Central memory CD4-positive, alpha-beta T cell (primary cell): ENCODE data around the gene KANSL1.
"Not testable (repeated sequence)": the region's sequence is repeated elsewhere in the genome, so short reads cannot be mapped to it uniquely, and the experiment has no call there.

Experiments used
- DNase-seq: peaks from one replicate; pipeline ENCODE4 v3.0.0; 2022

Gene KANSL1

DNA sequence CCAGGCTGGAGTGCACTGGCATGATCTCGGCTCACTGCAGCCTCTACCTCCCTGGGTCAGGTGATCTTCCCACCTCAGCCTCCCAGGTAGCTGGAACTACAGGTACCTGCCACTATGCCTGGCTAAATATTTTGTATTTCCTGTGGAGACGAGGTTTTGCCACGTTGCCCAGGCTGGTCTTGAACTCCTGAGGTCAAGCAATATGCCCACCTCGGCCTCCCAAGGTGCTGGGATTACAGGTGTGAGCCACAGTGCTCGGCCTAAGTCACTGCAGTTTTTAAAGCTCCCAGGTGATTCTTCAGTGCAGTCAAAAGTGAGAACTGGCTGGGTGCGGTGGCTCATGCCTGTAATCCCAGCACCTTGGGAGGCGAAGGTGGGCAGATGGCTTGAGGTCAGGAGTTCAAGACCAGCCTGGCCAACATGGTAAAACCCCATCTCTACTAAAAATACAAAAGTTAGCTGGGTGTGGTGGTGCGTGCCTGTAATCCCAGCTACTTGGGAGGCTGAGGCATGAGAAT is 173.8 kb downstream of the KANSL1 start:
- not testable (repeated sequence) for DNase-seq

DNA sequence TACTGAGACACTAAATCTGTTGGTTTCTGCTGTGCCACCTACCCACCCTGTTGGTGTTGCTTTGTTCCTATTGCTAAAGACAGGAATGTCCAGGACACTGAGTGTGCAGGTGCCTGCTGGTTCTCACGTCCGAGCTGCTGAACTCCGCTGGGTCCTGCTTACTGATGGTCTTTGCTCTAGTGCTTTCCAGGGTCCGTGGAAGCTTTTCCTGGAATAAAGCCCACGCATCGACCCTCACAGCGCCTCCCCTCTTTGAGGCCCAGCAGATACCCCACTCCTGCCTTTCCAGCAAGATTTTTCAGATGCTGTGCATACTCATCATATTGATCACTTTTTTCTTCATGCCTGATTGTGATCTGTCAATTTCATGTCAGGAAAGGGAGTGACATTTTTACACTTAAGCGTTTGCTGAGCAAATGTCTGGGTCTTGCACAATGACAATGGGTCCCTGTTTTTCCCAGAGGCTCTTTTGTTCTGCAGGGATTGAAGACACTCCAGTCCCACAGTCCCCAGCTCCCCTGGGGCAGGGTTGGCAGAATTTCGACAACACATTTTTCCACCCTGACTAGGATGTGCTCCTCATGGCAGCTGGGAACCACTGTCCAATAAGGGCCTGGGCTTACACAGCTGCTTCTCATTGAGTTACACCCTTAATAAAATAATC is 179.6 kb downstream of the KANSL1 start:
- no peak for DNase-seq

DNA sequence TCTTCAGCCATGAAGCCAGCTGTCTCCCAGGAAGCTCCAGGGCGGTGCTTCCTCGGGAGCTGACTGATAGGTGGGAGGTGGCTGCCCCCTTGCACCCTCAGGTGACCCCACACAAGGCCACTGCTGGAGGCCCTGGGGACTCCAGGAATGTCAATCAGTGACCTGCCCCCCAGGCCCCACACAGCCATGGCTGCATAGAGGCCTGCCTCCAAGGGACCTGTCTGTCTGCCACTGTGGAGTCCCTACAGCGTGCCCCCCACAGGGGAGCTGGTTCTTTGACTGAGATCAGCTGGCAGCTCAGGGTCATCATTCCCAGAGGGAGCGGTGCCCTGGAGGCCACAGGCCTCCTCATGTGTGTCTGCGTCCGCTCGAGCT is 180.1 kb downstream of the KANSL1 start:
- DNase-seq = no peak

DNA sequence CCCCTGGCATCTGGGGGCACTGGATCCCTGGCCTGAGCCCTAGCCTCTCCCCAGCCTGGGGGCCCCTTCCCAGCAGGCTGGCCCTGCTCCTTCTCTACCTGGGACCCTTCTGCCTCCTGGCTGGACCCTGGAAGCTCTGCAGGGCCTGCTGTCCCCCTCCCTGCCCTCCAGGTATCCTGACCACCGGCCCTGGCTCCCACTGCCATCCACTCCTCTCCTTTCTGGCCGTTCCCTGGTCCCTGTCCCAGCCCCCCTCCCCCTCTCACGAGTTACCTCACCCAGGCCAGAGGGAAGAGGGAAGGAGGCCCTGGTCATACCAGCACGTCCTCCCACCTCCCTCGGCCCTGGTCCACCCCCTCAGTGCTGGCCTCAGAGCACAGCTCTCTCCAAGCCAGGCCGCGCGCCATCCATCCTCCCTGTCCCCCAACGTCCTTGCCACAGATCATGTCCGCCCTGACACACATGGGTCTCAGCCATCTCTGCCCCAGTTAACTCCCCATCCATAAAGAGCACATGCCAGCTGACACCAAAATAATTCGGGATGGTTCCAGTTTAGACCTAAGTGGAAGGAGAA is 180.6 kb downstream of the KANSL1 start:
- DNase-seq = no peak

DNA sequence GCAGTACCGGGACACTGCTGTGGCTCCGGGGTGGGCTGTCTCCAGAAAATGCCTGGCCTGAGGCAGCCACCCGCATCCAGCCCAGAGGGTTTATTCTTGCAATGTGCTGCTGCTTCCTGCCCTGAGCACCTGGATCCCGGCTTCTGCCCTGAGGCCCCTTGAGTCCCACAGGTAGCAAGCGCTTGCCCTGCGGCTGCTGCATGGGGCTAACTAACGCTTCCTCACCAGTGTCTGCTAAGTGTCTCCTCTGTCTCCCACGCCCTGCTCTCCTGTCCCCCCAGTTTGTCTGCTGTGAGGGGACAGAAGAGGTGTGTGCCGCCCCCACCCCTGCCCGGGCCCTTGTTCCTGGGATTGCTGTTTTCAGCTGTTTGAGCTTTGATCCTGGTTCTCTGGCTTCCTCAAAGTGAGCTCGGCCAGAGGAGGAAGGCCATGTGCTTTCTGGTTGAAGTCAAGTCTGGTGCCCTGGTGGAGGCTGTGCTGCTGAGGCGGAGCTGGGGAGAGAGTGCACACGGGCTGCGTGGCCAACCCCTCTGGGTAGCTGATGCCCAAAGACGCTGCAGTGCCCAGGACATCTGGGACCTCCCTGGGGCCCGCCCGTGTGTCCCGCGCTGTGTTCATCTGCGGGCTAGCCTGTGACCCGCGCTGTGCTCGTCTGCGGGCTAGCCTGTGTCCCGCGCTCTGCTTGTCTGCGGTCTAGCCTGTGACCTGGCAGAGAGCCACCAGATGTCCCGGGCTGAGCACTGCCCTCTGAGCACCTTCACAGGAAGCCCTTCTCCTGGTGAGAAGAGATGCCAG is 181.3 kb downstream of the KANSL1 start:
- no peak for DNase-seq

DNA sequence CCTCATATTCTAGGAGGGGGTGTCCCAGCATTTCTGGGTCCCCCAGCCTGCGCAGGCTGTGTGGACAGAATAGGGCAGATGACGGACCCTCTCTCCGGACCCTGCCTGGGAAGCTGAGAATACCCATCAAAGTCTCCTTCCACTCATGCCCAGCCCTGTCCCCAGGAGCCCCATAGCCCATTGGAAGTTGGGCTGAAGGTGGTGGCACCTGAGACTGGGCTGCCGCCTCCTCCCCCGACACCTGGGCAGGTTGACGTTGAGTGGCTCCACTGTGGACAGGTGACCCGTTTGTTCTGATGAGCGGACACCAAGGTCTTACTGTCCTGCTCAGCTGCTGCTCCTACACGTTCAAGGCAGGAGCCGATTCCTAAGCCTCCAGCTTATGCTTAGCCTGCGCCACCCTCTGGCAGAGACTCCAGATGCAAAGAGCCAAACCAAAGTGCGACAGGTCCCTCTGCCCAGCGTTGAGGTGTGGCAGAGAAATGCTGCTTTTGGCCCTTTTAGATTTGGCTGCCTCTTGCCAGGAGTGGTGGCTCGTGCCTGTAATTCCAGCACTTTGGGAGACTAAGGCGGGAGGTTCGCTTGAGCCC is 182.5 kb downstream of the KANSL1 start:
- no peak for DNase-seq

DNA sequence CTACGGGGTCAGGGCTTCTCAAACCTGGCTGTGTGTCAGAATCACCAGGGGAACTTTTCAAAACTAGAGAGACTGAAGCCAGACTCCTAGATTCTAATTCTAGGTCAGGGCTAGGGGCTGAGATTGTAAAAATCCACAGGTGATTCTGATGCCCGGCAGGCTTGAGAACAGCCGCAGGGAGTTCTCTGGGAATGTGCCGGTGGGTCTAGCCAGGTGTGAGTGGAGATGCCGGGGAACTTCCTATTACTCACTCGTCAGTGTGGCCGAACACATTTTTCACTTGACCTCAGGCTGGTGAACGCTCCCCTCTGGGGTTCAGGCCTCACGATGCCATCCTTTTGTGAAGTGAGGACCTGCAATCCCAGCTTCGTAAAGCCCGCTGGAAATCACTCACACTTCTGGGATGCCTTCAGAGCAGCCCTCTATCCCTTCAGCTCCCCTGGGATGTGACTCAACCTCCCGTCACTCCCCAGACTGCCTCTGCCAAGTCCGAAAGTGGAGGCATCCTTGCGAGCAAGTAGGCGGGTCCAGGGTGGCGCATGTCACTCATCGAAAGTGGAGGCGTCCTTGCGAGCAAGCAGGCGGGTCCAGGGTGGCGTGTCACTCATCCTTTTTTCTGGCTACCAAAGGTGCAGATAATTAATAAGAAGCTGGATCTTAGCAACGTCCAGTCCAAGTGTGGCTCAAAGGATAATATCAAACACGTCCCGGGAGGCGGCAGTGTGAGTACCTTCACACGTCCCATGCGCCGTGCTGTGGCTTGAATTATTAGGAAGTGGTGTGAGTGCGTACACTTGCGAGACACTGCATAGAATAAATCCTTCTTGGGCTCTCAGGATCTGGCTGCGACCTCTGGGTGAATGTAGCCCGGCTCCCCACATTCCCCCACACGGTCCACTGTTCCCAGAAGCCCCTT is 183.3 kb downstream of the KANSL1 start:
- no peak for DNase-seq

DNA sequence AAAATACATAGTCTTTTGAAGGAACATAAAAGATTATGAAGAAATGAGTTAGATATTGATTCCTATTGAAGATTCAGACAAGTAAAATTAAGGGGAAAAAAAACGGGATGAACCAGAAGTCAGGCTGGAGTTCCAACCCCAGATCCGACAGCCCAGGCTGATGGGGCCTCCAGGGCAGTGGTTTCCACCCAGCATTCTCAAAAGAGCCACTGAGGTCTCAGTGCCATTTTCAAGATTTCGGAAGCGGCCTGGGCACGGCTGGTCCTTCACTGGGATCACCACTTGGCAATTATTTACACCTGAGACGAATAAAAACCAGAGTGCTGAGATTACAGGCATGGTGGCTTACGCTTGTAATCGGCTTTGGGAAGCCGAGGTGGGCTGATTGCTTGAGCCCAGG is 184.6 kb downstream of the KANSL1 start:
- no peak for DNase-seq

DNA sequence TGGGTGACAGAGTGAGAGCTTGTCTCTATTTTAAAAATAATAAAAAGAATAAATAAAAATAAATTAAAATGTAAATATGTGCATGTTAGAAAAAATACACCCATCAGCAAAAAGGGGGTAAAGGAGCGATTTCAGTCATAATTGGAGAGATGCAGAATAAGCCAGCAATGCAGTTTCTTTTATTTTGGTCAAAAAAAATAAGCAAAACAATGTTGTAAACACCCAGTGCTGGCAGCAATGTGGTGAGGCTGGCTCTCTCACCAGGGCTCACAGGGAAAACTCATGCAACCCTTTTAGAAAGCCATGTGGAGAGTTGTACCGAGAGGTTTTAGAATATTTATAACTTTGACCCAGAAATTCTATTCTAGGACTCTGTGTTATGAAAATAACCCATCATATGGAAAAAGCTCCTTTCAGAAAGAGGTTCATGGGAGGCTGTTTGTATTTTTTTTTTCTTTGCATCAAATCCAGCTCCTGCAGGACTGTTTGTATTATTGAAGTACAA is 185.7 kb downstream of the KANSL1 start:
- DNase-seq = no peak

DNA sequence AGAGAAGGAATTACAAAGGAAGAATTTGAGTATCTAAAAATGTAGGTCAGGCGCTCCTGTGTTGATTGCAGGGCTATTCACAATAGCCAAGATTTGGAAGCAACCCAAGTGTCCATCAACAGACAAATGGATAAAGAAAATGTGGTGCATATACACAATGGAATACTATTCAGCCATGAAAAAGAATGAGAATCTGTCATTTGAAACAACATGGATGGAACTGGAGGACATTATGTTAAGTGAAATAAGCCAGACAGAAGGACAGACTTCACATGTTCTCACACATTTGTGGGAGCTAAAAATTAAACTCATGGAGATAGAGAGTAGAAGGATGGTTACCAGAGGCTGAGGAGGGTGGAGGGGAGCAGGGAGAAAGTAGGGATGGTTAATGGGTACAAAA is 187.1 kb downstream of the KANSL1 start:
- not testable (repeated sequence) for DNase-seq

DNA sequence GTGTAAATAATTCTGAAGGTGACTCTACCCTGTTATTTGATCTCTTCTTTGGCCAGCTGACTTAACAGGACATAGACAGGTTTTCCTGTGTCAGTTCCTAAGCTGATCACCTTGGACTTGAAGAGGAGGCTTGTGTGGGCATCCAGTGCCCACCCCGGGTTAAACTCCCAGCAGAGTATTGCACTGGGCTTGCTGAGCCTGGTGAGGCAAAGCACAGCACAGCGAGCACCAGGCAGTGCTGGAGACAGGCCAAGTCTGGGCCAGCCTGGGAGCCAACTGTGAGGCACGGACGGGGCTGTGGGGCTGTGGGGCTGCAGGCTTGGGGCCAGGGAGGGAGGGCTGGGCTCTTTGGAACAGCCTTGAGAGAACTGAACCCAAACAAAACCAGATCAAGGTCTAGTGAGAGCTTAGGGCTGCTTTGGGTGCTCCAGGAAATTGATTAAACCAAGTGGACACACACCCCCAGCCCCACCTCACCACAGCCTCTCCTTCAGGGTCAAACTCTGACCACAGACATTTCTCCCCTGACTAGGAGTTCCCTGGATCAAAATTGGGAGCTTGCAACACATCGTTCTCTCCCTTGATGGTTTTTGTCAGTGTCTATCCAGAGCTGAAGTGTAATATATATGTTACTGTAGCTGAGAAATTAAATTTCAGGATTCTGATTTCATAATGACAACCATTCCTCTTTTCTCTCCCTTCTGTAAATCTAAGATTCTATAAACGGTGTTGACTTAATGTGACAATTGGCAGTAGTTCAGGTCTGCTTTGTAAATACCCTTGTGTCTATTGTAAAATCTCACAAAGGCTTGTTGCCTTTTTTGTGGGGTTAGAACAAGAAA is 189.1 kb downstream of the KANSL1 start:
- DNase-seq = no peak

DNA sequence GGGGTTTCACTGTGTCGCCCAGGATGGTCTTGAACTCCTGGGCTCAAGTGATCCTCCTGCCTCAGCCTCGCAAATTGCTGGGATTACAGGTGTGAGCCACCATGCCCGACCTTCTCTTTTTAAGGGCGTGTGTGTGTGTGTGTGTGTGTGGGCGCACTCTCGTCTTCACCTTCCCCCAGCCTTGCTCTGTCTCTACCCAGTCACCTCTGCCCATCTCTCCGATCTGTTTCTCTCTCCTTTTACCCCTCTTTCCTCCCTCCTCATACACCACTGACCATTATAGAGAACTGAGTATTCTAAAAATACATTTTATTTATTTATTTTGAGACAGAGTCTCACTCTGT is 190.3 kb downstream of the KANSL1 start:
- DNase-seq = no peak

DNA sequence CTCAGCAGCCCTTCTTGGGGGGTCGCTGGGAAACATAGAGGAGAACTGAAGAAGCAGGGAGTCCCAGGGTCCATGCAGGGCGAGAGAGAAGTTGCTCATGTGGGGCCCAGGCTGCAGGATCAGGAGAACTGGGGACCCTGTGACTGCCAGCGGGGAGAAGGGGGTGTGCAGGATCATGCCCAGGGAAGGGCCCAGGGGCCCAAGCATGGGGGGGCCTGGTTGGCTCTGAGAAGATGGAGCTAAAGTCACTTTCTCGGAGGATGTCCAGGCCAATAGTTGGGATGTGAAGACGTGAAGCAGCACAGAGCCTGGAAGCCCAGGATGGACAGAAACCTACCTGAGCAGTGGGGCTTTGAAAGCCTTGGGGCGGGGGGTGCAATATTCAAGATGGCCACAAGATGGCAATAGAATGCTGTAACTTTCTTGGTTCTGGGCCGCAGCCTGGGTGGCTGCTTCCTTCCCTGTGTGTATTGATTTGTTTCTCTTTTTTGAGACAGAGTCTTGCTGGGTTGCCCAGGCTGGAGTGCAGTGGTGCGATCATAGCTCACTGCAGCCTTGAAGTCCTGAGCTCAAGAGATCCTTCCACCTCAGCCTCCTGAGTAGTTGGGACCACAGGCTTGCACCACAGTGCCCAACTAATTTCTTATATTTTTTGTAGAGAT is 190.8 kb downstream of the KANSL1 start:
- DNase-seq = peak; percentile 62

DNA sequence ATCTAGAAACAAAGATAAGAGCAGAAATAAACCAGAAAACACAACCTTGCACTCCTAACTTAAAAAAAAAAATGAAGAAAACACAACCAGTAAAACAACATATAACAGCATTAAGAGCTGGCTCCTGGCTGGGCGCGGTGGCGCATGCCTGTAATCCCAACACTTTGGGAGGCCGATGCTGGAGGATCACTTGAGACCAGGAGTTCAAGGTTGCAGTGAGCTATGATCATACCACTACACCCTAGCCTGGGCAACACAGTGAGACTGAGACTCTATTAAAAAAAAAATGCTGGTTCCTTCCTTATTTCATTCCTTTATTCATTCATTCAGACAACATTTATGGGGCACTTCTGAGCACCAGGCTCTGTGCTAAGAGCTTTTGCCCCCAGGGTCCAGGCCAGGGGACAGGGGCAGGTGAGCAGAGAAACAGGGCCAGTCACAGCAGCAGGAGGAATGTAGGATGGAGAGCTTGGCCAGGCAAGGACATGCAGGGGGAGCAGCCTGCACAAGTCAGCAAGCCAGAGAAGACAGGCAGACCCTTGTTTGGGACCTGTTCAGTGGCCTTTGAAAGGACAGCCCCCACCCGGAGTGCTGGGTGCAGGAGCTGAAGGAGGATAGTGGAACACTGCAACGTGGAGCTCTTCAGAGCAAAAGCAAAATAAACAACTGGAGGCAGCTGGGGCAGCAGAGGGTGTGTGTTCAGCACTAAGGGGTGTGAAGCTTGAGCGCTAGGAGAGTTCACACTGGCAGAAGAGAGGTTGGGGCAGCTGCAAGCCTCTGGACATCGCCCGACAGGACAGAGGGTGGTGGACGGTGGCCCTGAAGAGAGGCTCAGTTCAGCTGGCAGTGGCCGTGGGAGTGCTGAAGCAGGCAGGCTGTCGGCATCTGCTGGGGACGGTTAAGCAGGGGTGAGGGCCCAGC is 191.6 kb downstream of the KANSL1 start:
- no peak for DNase-seq

DNA sequence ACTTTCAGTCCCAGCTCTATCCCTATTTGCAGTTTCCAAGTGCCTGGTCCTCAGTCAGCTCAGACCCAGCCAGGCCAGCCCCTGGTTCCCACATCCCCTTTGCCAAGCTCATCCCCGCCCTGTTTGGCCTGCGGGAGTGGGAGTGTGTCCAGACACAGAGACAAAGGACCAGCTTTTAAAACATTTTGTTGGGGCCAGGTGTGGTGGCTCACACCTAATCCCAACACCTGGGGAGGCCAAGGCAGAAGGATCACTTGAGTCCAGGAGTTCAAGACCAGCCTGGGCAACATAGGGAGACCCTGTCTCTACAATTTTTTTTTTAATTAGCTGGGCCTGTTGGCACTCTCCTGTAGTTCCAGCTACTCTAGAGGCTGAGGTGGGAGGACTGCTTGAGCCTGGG is 192.5 kb downstream of the KANSL1 start:
- no peak for DNase-seq

DNA sequence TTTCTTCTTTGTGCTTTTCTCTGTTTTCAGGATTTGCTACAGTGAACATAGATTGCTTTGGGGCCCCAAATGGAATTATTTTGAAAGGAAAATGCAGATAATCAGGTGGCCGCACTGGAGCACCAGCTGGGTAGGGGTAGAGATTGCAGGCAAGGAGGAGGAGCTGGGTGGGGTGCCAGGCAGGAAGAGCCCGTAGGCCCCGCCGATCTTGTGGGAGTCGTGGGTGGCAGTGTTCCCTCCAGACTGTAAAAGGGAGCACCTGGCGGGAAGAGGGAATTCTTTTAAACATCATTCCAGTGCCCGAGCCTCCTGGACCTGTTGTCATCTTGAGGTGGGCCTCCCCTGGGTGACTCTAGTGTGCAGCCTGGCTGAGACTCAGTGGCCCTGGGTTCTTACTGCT is 192.9 kb downstream of the KANSL1 start:
- no peak for DNase-seq

DNA sequence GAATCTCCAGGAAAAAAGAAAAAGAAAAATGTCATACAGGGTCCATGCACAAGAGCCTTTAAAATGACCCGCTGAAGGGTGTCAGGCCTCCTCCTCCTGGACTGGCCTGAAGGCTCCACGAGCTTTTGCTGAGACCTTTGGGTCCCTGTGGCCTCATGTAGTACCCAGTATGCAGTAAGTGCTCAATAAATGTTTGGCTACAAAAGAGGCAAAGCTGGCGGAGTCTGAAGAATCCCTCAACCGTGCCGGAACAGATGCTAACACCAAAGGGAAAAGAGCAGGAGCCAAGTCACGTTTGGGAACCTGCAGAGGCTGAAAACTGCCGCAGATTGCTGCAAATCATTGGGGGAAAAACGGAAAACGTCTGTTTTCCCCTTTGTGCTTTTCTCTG is 193.3 kb downstream of the KANSL1 start:
- no peak for DNase-seq

DNA sequence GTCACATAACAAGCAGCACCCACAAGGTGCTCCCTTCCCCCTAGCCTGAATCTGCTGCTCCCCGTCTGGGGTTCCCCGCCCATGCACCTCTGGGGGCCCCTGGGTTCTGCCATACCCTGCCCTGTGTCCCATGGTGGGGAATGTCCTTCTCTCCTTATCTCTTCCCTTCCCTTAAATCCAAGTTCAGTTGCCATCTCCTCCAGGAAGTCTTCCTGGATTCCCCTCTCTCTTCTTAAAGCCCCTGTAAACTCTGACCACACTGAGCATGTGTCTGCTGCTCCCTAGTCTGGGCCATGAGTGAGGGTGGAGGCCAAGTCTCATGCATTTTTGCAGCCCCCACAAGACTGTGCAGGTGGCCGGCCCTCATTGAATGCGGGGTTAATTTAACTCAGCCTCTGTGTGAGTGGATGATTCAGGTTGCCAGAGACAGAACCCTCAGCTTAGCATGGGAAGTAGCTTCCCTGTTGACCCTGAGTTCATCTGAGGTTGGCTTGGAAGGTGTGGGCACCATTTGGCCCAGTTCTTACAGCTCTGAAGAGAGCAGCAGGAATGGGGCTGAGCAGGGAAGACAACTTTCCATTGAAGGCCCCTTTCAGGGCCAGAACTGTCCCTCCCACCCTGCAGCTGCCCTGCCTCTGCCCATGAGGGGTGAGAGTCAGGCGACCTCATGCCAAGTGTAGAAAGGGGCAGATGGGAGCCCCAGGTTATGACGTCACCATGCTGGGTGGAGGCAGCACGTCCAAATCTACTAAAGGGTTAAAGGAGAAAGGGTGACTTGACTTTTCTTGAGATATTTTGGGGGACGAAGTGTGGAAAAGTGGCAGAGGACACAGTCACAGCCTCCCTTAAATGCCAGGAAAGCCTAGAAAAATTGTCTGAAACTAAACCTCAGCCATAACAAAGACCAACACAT is 194.0 kb downstream of the KANSL1 start, which contains the start of gene STH:
TSS of gene STH (plus strand) at position 264 of the 913 bp plus-strand sequence. CDS start at position 294, 30 bp downstream.
- DNase-seq = no peak
